GM12878 (cell line): ENCODE measurements around the gene LIN28B. TPM values are rescaled to one million over a fixed set of nuclear protein-coding genes. Genes with fewer than 3 reads are reported as not detected.

ENCODE experiments used
- ATAC-seq: fragments of 200-7000 bp; cut with Tn5 transposase; 3 replicates; pipeline ENCODE4 v1.9.1; 2020; ENCODE audit warnings: mild to moderate bottlenecking, moderate library complexity
- BruUV-seq: library from RNA; stranded (reverse); fragments of 400-500 nt; replicated peaks from 2 replicates; lab custom pipeline; 2021; lab: Mats Ljungman, UMichigan
- CTCF ChIA-PET: fragments of 300-600 bp; sonication (Branson Sonifier 250); formaldehyde crosslinking; extraction: SDS; loops from one replicate; lab custom pipeline; 2021; ENCODE audit warnings: inconsistent platforms; lab: Yijun Ruan, JAX
- POLR2A ChIA-PET: fragments of 350-600 bp; formaldehyde crosslinking; extraction: SDS; loops from one replicate; lab custom pipeline; 2021; ENCODE audit warnings: inconsistent platforms; lab: Charles Lee
- RAD21 ChIA-PET: fragments of 300-600 bp; sonication (Branson Sonifier 250); formaldehyde crosslinking; loops from one replicate; lab custom pipeline; 2023; ENCODE audit warnings: antibody characterized with exemption; ENCODE audit not compliant: unreplicated experiment; lab: Charles Lee
- SMC1A ChIA-PET: fragments of 300-600 bp; sonication (Branson Sonifier 250); formaldehyde crosslinking; loops from one replicate; lab custom pipeline; 2023; ENCODE audit not compliant: unreplicated experiment, uncharacterized antibody; lab: Charles Lee
- DNase-seq: peaks from one replicate; pipeline ENCODE4 v3.0.0-alpha.2; 2011; ENCODE audit warnings: low read depth, low spot score
- FAIRE-seq: peaks from 3 replicates; lab custom pipeline; 2011; peaks lifted over from hg19 to GRCh38; lab: Jason Lieb, UNC
- H2AFZ ChIP-seq: 2 replicates; pipeline ENCODE4 v1.6.0; 2011; ENCODE audit warnings: low read depth, low read length, control low read depth; ENCODE audit not compliant: control insufficient read depth
- H3K27ac ChIP-seq: 2 replicates; pipeline ENCODE4 v1.5.1; 2011; ENCODE audit warnings: control low read depth; ENCODE audit not compliant: control insufficient read depth, insufficient read depth
- H3K27me3 ChIP-seq, 2 experiments: replicated peaks in 1 of 2; 2 replicates each; pipeline versions ENCODE4 v1.6.0 to v1.6.1; 2011; ENCODE audit warnings: low read length in 1 of 2; ENCODE audit not compliant: control insufficient read depth in 2 of 2, insufficient read depth in 2 of 2
- H3K36me3 ChIP-seq, 2 experiments: 2 replicates each; pipeline ENCODE4 v1.5.1; 2011; ENCODE audit warnings: low read length in 1 of 2; ENCODE audit not compliant: control insufficient read depth in 2 of 2, insufficient read depth in 2 of 2
- H3K4me1 ChIP-seq: 2 replicates; pipeline ENCODE4 v1.6.1; 2011; ENCODE audit warnings: mild to moderate bottlenecking, low read length, moderate library complexity, mixed read lengths; ENCODE audit not compliant: control insufficient read depth, insufficient read depth
- H3K4me2 ChIP-seq: 2 replicates; pipeline ENCODE4 v1.6.0; 2011; ENCODE audit warnings: control low read depth; ENCODE audit not compliant: control insufficient read depth, insufficient read depth
- H3K4me3 ChIP-seq: fragments of 200-600 bp; sonication (generic); 2 replicates; pipeline ENCODE4 v1.5.1; 2016
- H3K79me2 ChIP-seq: 2 replicates; pipeline ENCODE4 v1.6.0; 2011; ENCODE audit warnings: low read length; ENCODE audit not compliant: control insufficient read depth, insufficient read depth
- H3K9ac ChIP-seq: 2 replicates; pipeline ENCODE4 v1.8.0; 2011; ENCODE audit warnings: low read length, control low read depth, mixed read lengths; ENCODE audit not compliant: control insufficient read depth, insufficient read depth
- H3K9me3 ChIP-seq: replicated peaks from 3 replicates; pipeline ENCODE4 v1.5.1; 2011; ENCODE audit warnings: mild to moderate bottlenecking, low read length; ENCODE audit not compliant: control insufficient read depth, insufficient read depth
- H4K20me1 ChIP-seq: 2 replicates; pipeline ENCODE4 v1.6.0; 2011; ENCODE audit not compliant: control insufficient read depth, insufficient read depth
- BMI1 ChIP-seq: fragments of 450-650 bp; IDR thresholded peaks from 2 replicates; pipeline ENCODE4 v1.6.1; 2016; ENCODE audit warnings: mild to moderate bottlenecking, moderate library complexity, borderline replicate concordance
- CHD2 ChIP-seq: IDR thresholded peaks from 2 replicates; pipeline ENCODE4 v1.6.1; 2011; ENCODE audit warnings: low read depth, low read length, improper control_type of control experiment, borderline replicate concordance
- MXI1 ChIP-seq: fragments of 150-350 bp; IDR thresholded peaks from 2 replicates; pipeline ENCODE4 v1.6.1; 2011; ENCODE audit warnings: low read depth, mild to moderate bottlenecking, inconsistent platforms, low read length, improper control_type of control experiment
- TAF1 ChIP-seq: IDR thresholded peaks from 2 replicates; pipeline ENCODE4 v1.6.1; 2011; ENCODE audit warnings: mild to moderate bottlenecking, low read depth, low read length, borderline replicate concordance
- WGBS: methylation state at CpG from one replicate; pipeline ENCODE4 v1.1.6; 2016; ENCODE audit warnings: low lambda C conversion rate; ENCODE audit not compliant: insufficient replicate concordance, insufficient coverage; ENCODE audit errors: missing lambda C conversion rate; 5-methylcytosine and 5-hydroxymethylcytosine counted together
- in situ Hi-C: fragments of 300-500 bp; cut with MboI; formaldehyde crosslinking; loops from 9 replicates; pipeline ENCODE4 v1.14.3; 2018; ENCODE audit warnings: mixed read lengths
- intact Hi-C: fragments of 100-400 bp; cut with micrococcal nuclease; formaldehyde crosslinking; loops from one replicate; pipeline ENCODE4 v1.14.2; 2022; ENCODE audit not compliant: unreplicated experiment
- polyA plus RNA-seq, 11 experiments: library from polyadenylated mRNA; depleted of rRNA in 4 of 11; unstranded in 6 of 11; stranded (reverse) in 5 of 11; fragments of >200 nt; fragmentation: Nextera tagmentation in 4 of 11; fragmentation: Illumina TruSeq in 1 of 11; extraction: Ambion mirVana in 4 of 11; extraction: Trizol in 1 of 11; gene quantifications; 1 replicate in 1 of 11; 2 replicates in 10 of 11; pipeline versions ENCODE4 v1.2.1 to v1.2.3, GENCODE V29; 2011 to 2016; ENCODE audit warnings: inconsistent platforms in 2 of 11, missing spikeins in 2 of 11, low read depth in 1 of 11
- total RNA-seq, 4 experiments: library from RNA; depleted of rRNA in 3 of 4; stranded (reverse); fragments of >200 nt in 3 of 4; fragmentation: Illumina TruSeq in 1 of 4; extraction: Trizol in 1 of 4; gene quantifications; 2 replicates each; pipeline versions ENCODE4 v1.2.1 to v1.2.3, GENCODE V29; 2013 to 2021
- TF ChIP-seq, protein P1 (sequence below): fragments of 450-650 bp; IDR thresholded peaks from 2 replicates; pipeline ENCODE4 v1.6.1; 2016; ENCODE audit warnings: mild to moderate bottlenecking

LIN28B gene
- total and polyA plus RNA-seq, 10 of the 15 experiments (the other 5 are each of a cell fraction or from before 2014, with no cell fraction given), result 0.01 to 2.4 (median 0.09) TPM; not detected in 6

DNA sequence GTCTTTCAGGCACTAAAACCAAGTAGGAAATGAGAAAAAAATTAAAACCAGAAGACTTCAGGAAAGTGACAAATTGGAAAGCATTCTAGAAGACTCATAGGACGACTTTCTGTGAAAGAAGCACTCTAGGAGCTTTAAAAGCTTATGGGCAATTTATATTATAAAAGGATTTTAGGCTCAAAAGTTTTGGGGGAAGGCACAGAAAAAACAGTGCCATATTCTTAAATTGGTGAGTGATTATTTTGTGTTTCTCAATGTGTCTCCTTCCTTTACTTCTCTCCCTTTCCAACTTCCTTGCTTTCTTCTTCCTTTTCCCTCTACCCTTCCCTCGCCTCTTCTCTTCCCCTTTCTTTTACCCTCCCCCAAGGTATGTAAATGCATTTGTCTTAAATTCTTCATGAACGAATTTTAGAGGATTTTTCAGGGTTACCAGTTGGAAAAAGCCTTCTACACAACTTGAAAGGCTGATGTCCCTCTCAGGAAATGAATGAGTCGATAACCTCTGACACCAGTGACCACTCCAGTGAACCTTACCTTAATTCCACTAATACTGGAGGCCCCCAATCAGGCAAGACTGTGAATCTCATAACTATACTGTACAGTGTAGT is 2.6 kb upstream of the LIN28B start:
- no TSS peak for BruUV-seq
- ChIA-PET CTCF (interaction anchor here (1.4 kb wide), 1 partner anchor 165 kb away, joined by 3 read pairs; no protein-coding TSS in a partner anchor), RAD21 (no interaction called here), SMC1A (interaction anchor here (1.1 kb wide), 1 partner anchor 14 kb away, joined by 6 read pairs; no protein-coding TSS in a partner anchor), POLR2A (no interaction called here)
- H4K20me1 ChIP-seq, result no peaks in the 10 kb centered on the region
- H3K4me3 ChIP-seq, result no peak overlapping the region
- in situ Hi-C loops (no loop called here), intact Hi-C loops (no loop called here)
- no peak overlapping the region for H3K4me2 ChIP-seq
- WGBS, result 1% methylated on average over 4 of the region's 4 CpGs
- no peak overlapping the region for H3K9ac ChIP-seq
- H3K79me2 ChIP-seq, result no peaks in the 10 kb centered on the region
- no peaks in the 10 kb centered on the region for H3K4me1 ChIP-seq
- no peak overlapping the region for H2AFZ ChIP-seq
- no peak overlapping the region for H3K27ac ChIP-seq
- no peaks in the 10 kb centered on the region; the same call in 2 of the 3 replicates for H3K9me3 ChIP-seq
- ATAC-seq (peak; percentile 44; the same call in 1 of the 3 replicates), FAIRE-seq (no peak), DNase-seq (no peak)
- TF ChIP-seq CHD2 (no peak), TAF1 (no peak), MXI1 (no peak), BMI1 (0 out of 2 replicates have a peak, but pooled peaks have one; percentile 40)
- TF ChIP-seq, protein P1, sequence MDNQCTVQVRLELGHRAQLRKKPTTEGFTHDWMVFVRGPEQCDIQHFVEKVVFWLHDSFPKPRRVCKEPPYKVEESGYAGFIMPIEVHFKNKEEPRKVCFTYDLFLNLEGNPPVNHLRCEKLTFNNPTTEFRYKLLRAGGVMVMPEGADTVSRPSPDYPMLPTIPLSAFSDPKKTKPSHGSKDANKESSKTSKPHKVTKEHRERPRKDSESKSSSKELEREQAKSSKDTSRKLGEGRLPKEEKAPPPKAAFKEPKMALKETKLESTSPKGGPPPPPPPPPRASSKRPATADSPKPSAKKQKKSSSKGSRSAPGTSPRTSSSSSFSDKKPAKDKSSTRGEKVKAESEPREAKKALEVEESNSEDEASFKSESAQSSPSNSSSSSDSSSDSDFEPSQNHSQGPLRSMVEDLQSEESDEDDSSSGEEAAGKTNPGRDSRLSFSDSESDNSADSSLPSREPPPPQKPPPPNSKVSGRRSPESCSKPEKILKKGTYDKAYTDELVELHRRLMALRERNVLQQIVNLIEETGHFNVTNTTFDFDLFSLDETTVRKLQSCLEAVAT, result no peak
- no peaks in the 10 kb centered on the region for H3K36me3 ChIP-seq
- peaks cover 1 to 13% of the 10 kb centered on the region in 2 experiments; a peak in 3 of 4 replicates for H3K27me3 ChIP-seq
